Upper lobe of left lung (tissue), 4 donors: ENCODE data around the gene RASD2.

Source experiments
- CTCF ChIP-seq, 6 experiments: fragments of 450-650 bp in 4 of 6; fragments of 200-600 bp in 2 of 6; sonication (generic) in 2 of 6; IDR thresholded peaks; one replicate each; pipeline ENCODE4 v1.5.1; 2016 to 2019; ENCODE audit warnings: antibody characterized with exemption in 6 of 6
- EP300 ChIP-seq, 4 donors: sonication (generic); formaldehyde crosslinking; IDR thresholded peaks; one replicate each; pipeline ENCODE4 v1.5.1; 2017; ENCODE audit warnings: antibody characterized with exemption in 4 of 4, control low read depth in 2 of 4
- POLR2A ChIP-seq, 4 donors: fragments of 450-650 bp; IDR thresholded peaks; one replicate each; pipeline ENCODE4 v1.5.1; 2016 to 2017; ENCODE audit warnings: antibody characterized with exemption in 4 of 4, mild to moderate bottlenecking in 2 of 4
- POLR2AphosphoS5 ChIP-seq, 2 donors: sonication (generic); formaldehyde crosslinking; IDR thresholded peaks; one replicate each; pipeline ENCODE4 v1.5.1; 2017; ENCODE audit warnings: antibody characterized with exemption in 2 of 2

- TF ChIP-seq CTCF (IDR thresholded peaks at IDR 0.05) = no peak
- TF ChIP-seq POLR2A (IDR thresholded peaks at IDR 0.05) = no peak
- TF ChIP-seq EP300 (IDR thresholded peaks at IDR 0.05) = no peak
- TF ChIP-seq POLR2AphosphoS5 (IDR thresholded peaks at IDR 0.05) = no peak
Observed at GRCh38 chr22:35547987-35548721, 7.5 kb downstream of the RASD2 start.
